GM18858 (cell line): Measurements from ENCODE around the gene VWA8.
"Not testable (repeated sequence)": the region's sequence is repeated elsewhere in the genome, so short reads cannot be mapped to it uniquely, and the experiment has no call there.

Experiments
- ATAC-seq: cut with Tn5 transposase; IDR thresholded peaks from one replicate; pipeline ENCODE4 v1.9.1; 2021; ENCODE audit not compliant: unreplicated experiment

Gene VWA8

GRCh38 chr13:41597348-41598041 lies 363.4 kb downstream of the VWA8 start:
- no peak for ATAC-seq

GRCh38 chr13:41596190-41596589 lies 364.7 kb downstream of the VWA8 start:
- no peak for ATAC-seq

GRCh38 chr13:41595298-41595697 lies 365.6 kb downstream of the VWA8 start:
- ATAC-seq: no peak

- ATAC-seq: no peak
These were observed 370.3 kb downstream of the VWA8 start for GRCh38 chr13:41590643-41591042.

- no peak for ATAC-seq
These were observed 370.8 kb downstream of the VWA8 start for GRCh38 chr13:41590122-41590521.

GRCh38 chr13:41589434-41589833 lies 371.5 kb downstream of the VWA8 start:
- no peak for ATAC-seq

- ATAC-seq: no peak
These were observed 372.0 kb downstream of the VWA8 start for GRCh38 chr13:41588899-41589298.

- ATAC-seq: no peak
These were observed 372.5 kb downstream of the VWA8 start for GRCh38 chr13:41588448-41588847.

GRCh38 chr13:41587490-41587889 lies 373.4 kb downstream of the VWA8 start:
- ATAC-seq: no peak

GRCh38 chr13:41586216-41586615 lies 374.7 kb downstream of the VWA8 start:
- no peak for ATAC-seq

GRCh38 chr13:41582027-41582463 lies 378.9 kb downstream of the VWA8 start:
- ATAC-seq: no peak

GRCh38 chr13:41580345-41580744 lies 380.6 kb downstream of the VWA8 start:
- no peak for ATAC-seq

GRCh38 chr13:41579881-41580280 lies 381.0 kb downstream of the VWA8 start:
- no peak for ATAC-seq

- no peak for ATAC-seq
These were observed 381.7 kb downstream of the VWA8 start for GRCh38 chr13:41579168-41579567.

- no peak for ATAC-seq
These were observed 382.5 kb downstream of the VWA8 start for GRCh38 chr13:41578371-41578770.

- no peak for ATAC-seq
These were observed 383.5 kb downstream of the VWA8 start for GRCh38 chr13:41577436-41577835.

GRCh38 chr13:41573640-41574039 lies 387.3 kb downstream of the VWA8 start:
- not testable (repeated sequence) for ATAC-seq

GRCh38 chr13:41571817-41572340 lies 389.0 kb downstream of the VWA8 start:
- not testable (repeated sequence) for ATAC-seq

GRCh38 chr13:41568972-41569351 lies 391.9 kb downstream of the VWA8 start:
- ATAC-seq: no peak

GRCh38 chr13:41568143-41568971 lies 392.6 kb downstream of the VWA8 start:
- no peak for ATAC-seq

GRCh38 chr13:41567363-41567762 lies 393.5 kb downstream of the VWA8 start:
- no peak for ATAC-seq

GRCh38 chr13:41565846-41566245 lies 395.1 kb downstream of the VWA8 start:
- ATAC-seq: no peak
